Transverse colon (tissue), 4 donors: ENCODE results near the gene BLID.

Source experiments
- POLR2AphosphoS5 ChIP-seq, 3 donors: sonication (generic); formaldehyde crosslinking; IDR thresholded peaks; one replicate each; pipeline ENCODE4 v1.6.1; 2016; ENCODE audit warnings: antibody characterized with exemption in 3 of 3
- TF ChIP-seq, protein P1 (sequence below), 5 experiments: fragments of 200-600 bp in 3 of 5; fragments of 450-650 bp in 2 of 5; sonication (generic) in 3 of 5; IDR thresholded peaks; 1 replicate in 2 of 5; 2 replicates in 3 of 5; pipeline ENCODE4 v1.5.1; 2016 to 2017; ENCODE audit warnings: antibody characterized with exemption in 5 of 5, inconsistent platforms in 3 of 5, mild to moderate bottlenecking in 2 of 5, moderate library complexity in 1 of 5

DNA sequence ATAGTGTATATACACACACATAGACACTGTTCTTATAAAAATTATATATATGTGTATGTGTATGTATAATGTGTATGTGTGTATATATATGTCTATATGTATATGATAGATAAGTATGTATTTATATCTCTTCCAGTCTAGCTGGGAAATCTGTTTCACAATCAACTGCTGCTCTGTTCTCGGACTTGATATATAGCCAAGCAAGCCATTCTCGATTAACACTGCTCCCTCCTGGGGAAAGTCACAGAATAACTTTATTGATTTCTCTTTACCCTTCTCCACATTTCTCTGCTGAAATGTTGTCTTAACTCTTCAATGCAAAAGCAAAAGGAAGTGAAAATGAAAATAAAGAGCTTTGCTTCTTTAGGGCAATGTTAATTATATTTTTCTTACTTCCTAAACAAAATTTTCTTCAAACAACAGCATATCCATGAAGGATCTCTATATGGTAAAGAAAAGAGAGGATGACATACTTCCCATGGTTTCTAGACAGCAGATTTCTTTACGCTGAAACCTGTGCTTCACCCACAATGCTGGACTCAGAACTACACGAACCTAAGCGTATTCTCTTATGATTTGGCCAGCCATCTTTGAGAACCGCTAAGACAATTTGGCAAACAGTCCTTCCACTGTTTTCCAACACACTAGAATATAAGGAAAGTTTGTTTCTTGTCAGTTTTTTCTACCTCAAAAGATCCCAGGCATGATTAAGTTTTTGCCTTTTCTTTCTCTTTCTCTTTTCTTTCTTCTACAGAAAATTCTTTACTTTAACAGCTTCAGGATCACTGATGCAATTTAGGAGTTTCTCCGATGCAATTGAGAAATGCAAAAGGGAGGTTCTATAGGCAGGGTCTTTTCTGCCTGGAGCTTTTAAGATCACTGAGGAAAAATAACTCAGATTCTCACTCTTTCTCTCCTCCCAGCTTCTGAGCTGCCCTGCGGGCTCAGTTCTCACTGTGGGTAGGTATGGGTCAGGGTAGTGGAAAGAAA lies 1.9 kb downstream of the BLID start:
- TF ChIP-seq, protein P1, sequence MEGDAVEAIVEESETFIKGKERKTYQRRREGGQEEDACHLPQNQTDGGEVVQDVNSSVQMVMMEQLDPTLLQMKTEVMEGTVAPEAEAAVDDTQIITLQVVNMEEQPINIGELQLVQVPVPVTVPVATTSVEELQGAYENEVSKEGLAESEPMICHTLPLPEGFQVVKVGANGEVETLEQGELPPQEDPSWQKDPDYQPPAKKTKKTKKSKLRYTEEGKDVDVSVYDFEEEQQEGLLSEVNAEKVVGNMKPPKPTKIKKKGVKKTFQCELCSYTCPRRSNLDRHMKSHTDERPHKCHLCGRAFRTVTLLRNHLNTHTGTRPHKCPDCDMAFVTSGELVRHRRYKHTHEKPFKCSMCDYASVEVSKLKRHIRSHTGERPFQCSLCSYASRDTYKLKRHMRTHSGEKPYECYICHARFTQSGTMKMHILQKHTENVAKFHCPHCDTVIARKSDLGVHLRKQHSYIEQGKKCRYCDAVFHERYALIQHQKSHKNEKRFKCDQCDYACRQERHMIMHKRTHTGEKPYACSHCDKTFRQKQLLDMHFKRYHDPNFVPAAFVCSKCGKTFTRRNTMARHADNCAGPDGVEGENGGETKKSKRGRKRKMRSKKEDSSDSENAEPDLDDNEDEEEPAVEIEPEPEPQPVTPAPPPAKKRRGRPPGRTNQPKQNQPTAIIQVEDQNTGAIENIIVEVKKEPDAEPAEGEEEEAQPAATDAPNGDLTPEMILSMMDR (IDR thresholded peaks at IDR 0.05), result no peak
- TF ChIP-seq POLR2AphosphoS5 (IDR thresholded peaks at IDR 0.05), result no peak
